Sigmoid colon (tissue), 7 donors: ENCODE data around the gene LTBP1. TPM values are rescaled to one million over a fixed set of nuclear protein-coding genes. Genes with fewer than 3 reads are reported as not detected.
A peak's percentile ranks its signal among the peaks of the same experiment; 100 is the strongest.

Experiments
- DNase-seq: peaks from one replicate; pipeline ENCODE4 v3.0.0-alpha.2; 2019
- H3K27ac ChIP-seq, 4 donors: fragments of 200-600 bp; sonication (generic); one replicate each; pipeline ENCODE4 v1.5.1; 2016 to 2019; ENCODE audit warnings: mild to moderate bottlenecking in 1 of 4
- H3K27me3 ChIP-seq, 3 donors: fragments of 200-600 bp; sonication (generic); one replicate each; pipeline ENCODE4 v1.5.1; 2019; ENCODE audit warnings: mild to moderate bottlenecking in 1 of 3
- H3K36me3 ChIP-seq, 4 donors: fragments of 200-600 bp; sonication (generic); one replicate each; pipeline ENCODE4 v1.5.1; 2016 to 2019
- H3K4me1 ChIP-seq, 4 donors: fragments of 200-600 bp; sonication (generic); one replicate each; pipeline ENCODE4 v1.5.1; 2017 to 2019
- H3K4me3 ChIP-seq, 4 donors: fragments of 200-600 bp; sonication (generic); one replicate each; pipeline ENCODE4 v1.5.1; 2017 to 2019; ENCODE audit warnings: mild to moderate bottlenecking in 2 of 4, moderate library complexity in 1 of 4
- H3K9me3 ChIP-seq, 4 donors: fragments of 200-600 bp in 3 of 4; sonication (generic) in 3 of 4; one replicate each; pipeline versions ENCODE4 v1.5.1 to v1.6.1; 2013 to 2019
- CTCF ChIP-seq, 4 experiments: fragments of 450-650 bp in 3 of 4; fragments of 200-600 bp in 1 of 4; IDR thresholded peaks; one replicate each; pipeline ENCODE4 v1.5.1; 2016 to 2019; ENCODE audit warnings: antibody characterized with exemption in 4 of 4, mild to moderate bottlenecking in 3 of 4, moderate library complexity in 2 of 4
- EP300 ChIP-seq, 4 donors: sonication (generic); formaldehyde crosslinking; IDR thresholded peaks; one replicate each; pipeline ENCODE4 v1.6.1; 2017; ENCODE audit warnings: antibody characterized with exemption in 4 of 4
- POLR2A ChIP-seq, 2 donors: fragments of 450-650 bp; IDR thresholded peaks; one replicate each; pipeline ENCODE4 v1.6.1; 2016; ENCODE audit warnings: antibody characterized with exemption in 2 of 2, mild to moderate bottlenecking in 2 of 2, moderate library complexity in 2 of 2
- POLR2AphosphoS5 ChIP-seq, 4 donors: sonication (generic); formaldehyde crosslinking; IDR thresholded peaks; one replicate each; pipeline ENCODE4 v1.6.1; 2017; ENCODE audit warnings: antibody characterized with exemption in 4 of 4
- WGBS, 2 donors: extraction: QIAGEN DNeasy Blood & Tissue Kit; methylation state at CpG; one replicate each; pipeline ENCODE4 v1.1.7; 2013; 5-methylcytosine and 5-hydroxymethylcytosine counted together
- intact Hi-C: fragments of 100-400 bp; cut with DNase I; formaldehyde crosslinking; loops from one replicate; pipeline ENCODE4 v1.15.1; 2023
- polyA plus RNA-seq, 3 donors: library from polyadenylated mRNA; stranded (reverse); fragments of 200-250 nt; gene quantifications; one replicate each; pipeline ENCODE4 v1.2.3, GENCODE V29; 2013
- total RNA-seq, 4 donors: library from RNA; depleted of rRNA; stranded (reverse); fragments of >200 nt; gene quantifications; one replicate each; pipeline ENCODE4 v1.1.0, GENCODE V29; 2016
- donor health status: healthy with polysubstance abuse.
- donor health status: Bipolar disorder and iron deficiency.
- donor health status: healthy.

LTBP1 gene
- total and polyA plus RNA-seq, 7 donors: 3.0 to 102 (median 34.2) TPM

DNA sequence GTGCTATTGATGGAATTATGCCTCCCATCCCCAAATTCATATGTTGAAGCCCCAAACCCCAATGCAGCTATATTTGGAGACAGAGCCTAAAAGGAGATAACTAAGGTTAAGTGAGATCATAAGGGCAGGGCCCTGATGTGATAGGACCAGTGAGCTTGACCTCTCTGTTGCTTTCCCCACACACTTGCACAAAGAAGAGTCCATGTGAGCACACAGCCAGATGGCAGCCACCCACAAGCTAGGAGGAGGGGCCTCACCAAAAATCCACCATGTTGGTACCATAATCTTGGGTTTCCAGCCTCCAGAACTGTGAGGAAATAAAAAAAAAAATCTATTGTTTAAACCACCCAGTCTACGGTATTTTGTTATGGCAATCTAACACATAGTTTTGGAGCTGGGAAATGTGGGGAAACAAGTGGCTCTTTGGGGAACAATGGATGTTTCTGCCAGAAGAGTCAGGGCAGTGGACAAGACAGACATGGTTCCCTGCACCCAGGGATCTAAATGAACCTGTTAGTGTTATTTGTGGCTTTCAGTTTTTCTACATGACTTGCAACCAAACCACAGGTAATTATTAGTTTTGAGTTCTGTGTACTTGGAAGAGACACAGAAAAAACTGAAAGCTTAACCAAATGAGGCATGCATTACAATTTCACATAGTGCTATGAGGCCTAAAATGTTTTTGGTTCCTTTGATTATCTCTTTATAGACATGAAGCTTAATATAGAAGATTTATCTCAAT lies 259.1 kb downstream of the LTBP1 start:
- H3K27ac ChIP-seq: peak overlapping the region in 1 of 4 donors; percentile 52
- 95 to 98% methylated on average over 1 of the region's 1 CpG for WGBS, 2 donors
- intact Hi-C loops: no loop called here

DNA sequence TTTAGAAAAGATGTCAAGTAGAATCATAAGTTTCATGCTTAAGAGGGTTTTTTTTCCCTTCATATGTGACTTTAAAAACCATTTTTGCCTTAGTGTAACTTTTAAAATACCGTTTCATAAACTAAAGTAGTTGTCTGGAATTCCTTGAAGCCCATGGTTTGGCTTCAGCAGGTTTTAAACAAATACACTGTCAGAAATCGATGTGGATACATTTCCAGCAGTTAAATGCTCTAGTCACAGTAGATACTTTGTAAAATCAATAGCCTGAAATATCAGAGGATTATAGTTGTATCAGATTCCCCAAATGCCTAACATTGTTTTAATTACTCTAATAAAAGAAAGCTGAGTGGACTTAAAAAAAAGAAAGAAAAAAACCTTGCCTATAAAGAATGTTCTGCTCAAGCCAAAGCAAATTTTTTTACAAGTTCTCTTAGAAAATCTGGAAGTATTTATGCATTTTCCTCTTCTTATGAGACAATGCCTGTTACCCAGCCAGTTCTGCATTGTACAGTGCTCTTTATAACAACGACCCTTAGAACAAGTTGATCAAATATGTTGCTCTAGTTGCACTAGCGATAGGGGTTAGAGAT lies 260.5 kb downstream of the LTBP1 start:
- peaks cover 0 to 46% (median 33%) of the 10 kb centered on the region in 4 donors for H3K4me1 ChIP-seq
- WGBS, 2 donors: 83 to 87% methylated on average over 4 of the region's 4 CpGs
- H3K9me3 ChIP-seq: no peaks in the 10 kb centered on the region
- no peak overlapping the region for H3K4me3 ChIP-seq
- H3K27me3 ChIP-seq: no peaks in the 10 kb centered on the region
- intact Hi-C loops: no loop called here
- H3K27ac ChIP-seq: peak overlapping the region in 3 of 4 donors; percentile 52 to 61 (median 52)
- H3K36me3 ChIP-seq: no peaks in the 10 kb centered on the region
- TF ChIP-seq EP300 (IDR thresholded peaks at IDR 0.05): no peak
- no peak for TF ChIP-seq POLR2AphosphoS5 (IDR thresholded peaks at IDR 0.05)
- no peak for TF ChIP-seq POLR2A (IDR thresholded peaks at IDR 0.05)
- no peak for TF ChIP-seq CTCF (IDR thresholded peaks at IDR 0.05)
- DNase-seq: no peak

More for the DNA sequence above, 259.1 kb downstream of the LTBP1 start:
- H3K4me3 ChIP-seq: no peak overlapping the region
- no peak for DNase-seq
- H3K9me3 ChIP-seq: no peaks in the 10 kb centered on the region
- H3K27me3 ChIP-seq: no peaks in the 10 kb centered on the region
- H3K4me1 ChIP-seq: peaks cover 0 to 39% (median 26%) of the 10 kb centered on the region in 4 donors
- TF ChIP-seq POLR2A (IDR thresholded peaks at IDR 0.05): no peak
- no peaks in the 10 kb centered on the region for H3K36me3 ChIP-seq

DNA sequence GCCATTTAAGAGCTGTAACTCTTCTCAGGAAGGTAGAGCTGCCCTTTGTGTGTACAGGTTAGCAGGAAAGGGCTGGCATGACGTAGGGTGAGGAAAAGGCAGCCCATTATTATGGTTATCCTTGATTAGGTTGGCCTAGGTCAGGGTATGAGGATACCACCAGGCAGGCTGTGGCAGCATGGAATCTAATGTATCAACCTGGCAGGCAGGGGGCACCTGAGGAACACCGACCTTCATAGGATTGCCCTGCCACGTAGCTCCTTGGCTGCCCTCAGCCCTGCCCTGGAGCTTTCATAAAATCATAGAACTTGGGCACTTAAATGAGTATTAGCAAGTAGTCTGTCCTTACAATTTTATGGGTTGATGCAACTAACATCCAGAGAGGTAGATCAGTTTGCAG lies 261.6 kb downstream of the LTBP1 start:
- Histone ChIP-seq H3K9me3 (no peaks in the 10 kb centered on the region), H3K27me3 (no peaks in the 10 kb centered on the region), H3K27ac (peak overlapping the region in 1 of 4 donors; percentile 52), H3K36me3 (no peaks in the 10 kb centered on the region), H3K4me1 (peaks cover 0 to 54% (median 35%) of the 10 kb centered on the region in 4 donors), H3K4me3 (no peak overlapping the region)
- DNase-seq: no peak
- TF ChIP-seq POLR2AphosphoS5 (IDR thresholded peaks at IDR 0.05): no peak
- TF ChIP-seq EP300 (IDR thresholded peaks at IDR 0.05): no peak
- no peak for TF ChIP-seq POLR2A (IDR thresholded peaks at IDR 0.05)
- TF ChIP-seq CTCF (IDR thresholded peaks at IDR 0.05): no peak
- intact Hi-C loops: no loop called here
- WGBS, 2 donors: 87 to 91% methylated on average over 3 of the region's 3 CpGs

- 36 to 57% methylated on average over 1 of the region's 1 CpG for WGBS, 2 donors
- H3K4me1 ChIP-seq: peaks cover 0 to 69% (median 41%) of the 10 kb centered on the region in 4 donors
- DNase-seq: no peak
- TF ChIP-seq EP300 (IDR thresholded peaks at IDR 0.05) (no peak), POLR2A (IDR thresholded peaks at IDR 0.05) (no peak), CTCF (IDR thresholded peaks at IDR 0.05) (no peak), POLR2AphosphoS5 (IDR thresholded peaks at IDR 0.05) (no peak)
- no peaks in the 10 kb centered on the region for H3K36me3 ChIP-seq
- H3K27me3 ChIP-seq: no peaks in the 10 kb centered on the region
- H3K4me3 ChIP-seq: no peak overlapping the region
- peak overlapping the region; percentile 45 to 78 (median 70) for H3K27ac ChIP-seq
- intact Hi-C loops: loop anchor here (5.0 kb wide), 1 partner anchor 153 kb away; no protein-coding TSS in a partner anchor
- no peaks in the 10 kb centered on the region for H3K9me3 ChIP-seq
Observed at GRCh38 chr2:33209976-33210375, 263.2 kb downstream of the LTBP1 start.

DNA sequence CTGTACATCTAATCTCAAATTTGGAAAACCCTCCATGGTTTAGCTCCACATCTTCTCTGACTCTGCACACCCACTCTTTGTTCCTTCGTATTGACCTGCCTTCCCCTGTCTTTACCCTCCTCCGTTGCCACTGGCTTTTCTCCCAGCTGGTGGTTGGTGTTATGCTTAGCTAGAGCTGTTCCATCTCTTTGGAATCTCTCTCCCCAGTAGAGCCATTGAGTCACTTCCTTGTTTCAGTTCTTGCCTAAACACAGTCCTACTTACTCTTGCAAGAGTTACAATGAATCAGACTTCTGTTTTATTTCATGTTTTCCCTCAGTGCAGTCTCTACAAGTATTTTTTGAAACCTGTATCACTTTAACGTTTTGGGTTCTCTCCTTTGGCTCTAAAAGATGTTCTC lies 263.9 kb downstream of the LTBP1 start:
- Histone ChIP-seq H3K4me3 (no peak overlapping the region), H3K9me3 (no peaks in the 10 kb centered on the region), H3K27me3 (no peaks in the 10 kb centered on the region), H3K27ac (peak overlapping the region; percentile 45 to 78 (median 70)), H3K4me1 (peaks cover 0 to 74% (median 41%) of the 10 kb centered on the region in 4 donors), H3K36me3 (no peaks in the 10 kb centered on the region)
- DNase-seq: no peak
- intact Hi-C loops: loop anchor here (5.0 kb wide), 1 partner anchor 153 kb away; no protein-coding TSS in a partner anchor
- 63 to 69% methylated on average over 3 of the region's 3 CpGs for WGBS, 2 donors
- TF ChIP-seq POLR2AphosphoS5 (IDR thresholded peaks at IDR 0.05): peak in 3 of 4 donors; percentile 36 to 80 (median 47)
- TF ChIP-seq CTCF (IDR thresholded peaks at IDR 0.05): no peak
